HG03066 (cell line): ENCODE results near the gene SYCP3.

Experiments used
- ATAC-seq: cut with Tn5 transposase; IDR thresholded peaks from one replicate; pipeline ENCODE4 v1.9.1; 2021; ENCODE audit warnings: low read depth; ENCODE audit not compliant: unreplicated experiment

Gene SYCP3

DNA sequence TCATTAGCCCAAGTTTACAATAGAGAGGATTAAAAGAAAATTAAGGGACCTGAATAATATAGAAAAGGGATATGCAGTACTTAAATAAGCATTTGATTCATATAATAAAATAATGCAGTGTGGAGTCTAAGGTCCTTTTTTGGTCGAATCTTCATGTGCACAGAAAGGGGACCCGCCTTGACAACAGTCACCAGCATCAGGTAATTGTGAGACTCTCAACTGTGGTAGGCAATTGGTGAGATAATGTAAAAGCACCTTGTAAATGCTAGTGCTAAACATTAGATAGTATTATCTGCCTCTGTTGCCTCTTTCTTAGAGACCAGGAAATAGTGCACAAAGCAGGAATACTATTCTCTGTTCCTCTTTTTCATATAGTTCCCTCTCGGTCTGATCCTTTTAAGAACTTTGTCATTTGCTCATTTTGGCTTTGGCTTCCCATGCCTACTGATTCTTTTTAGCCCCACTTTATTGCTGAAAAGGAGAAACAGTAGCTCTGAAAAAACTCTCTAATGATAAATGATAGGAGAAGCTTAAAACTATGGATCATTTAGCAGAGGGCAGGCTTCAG lies 24.3 kb downstream of the SYCP3 start:
- ATAC-seq = no peak

GRCh38 chr12:101713930-101714329 lies 25.3 kb downstream of the SYCP3 start:
- ATAC-seq = no peak

- ATAC-seq = no peak
These were observed 26.1 kb downstream of the SYCP3 start for GRCh38 chr12:101713059-101713682.

GRCh38 chr12:101710288-101710687 lies 29.0 kb downstream of the SYCP3 start:
- no peak for ATAC-seq

GRCh38 chr12:101707131-101707782 lies 32.0 kb downstream of the SYCP3 start:
- ATAC-seq = no peak

DNA sequence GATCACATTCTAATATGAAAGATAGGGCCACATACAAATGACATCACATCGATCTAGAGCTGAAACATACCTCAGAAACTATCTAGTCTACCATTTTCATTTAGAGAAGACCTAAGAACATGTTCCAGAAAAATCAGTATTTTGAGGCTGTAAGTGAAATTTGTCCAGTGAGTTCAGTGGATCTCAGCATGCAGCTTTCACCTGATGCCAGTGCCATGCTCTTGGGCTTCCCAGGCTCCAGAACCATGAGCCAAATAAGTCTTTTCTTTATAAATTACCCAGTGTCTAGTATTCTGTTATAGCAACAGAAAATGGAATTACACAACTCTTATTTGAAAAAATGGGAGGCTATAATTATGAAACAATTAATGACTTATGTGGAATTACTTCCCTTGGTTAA lies 32.9 kb downstream of the SYCP3 start:
- no peak for ATAC-seq

DNA sequence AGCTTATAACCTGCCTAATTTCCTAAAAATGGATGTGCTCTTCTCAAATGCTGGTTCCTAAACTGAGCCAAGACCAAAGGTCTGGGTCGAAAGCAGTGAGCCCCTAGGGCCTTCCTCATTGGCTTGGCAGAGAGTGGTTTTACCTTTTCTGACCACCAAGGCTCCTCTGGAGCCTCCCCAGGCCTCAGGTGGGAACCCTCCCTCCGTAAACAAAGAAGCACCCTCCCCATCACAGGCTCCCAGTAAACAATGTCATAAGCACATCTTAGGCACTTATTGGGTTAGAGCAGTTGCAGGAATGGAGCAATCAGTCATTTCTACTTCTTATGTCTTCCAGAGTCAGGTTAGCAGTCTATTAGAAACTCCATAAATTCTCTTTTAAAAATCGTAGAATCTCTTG lies 35.8 kb downstream of the SYCP3 start:
- ATAC-seq = no peak

GRCh38 chr12:101700299-101700820 lies 38.9 kb downstream of the SYCP3 start:
- no peak for ATAC-seq

GRCh38 chr12:101698800-101699347 lies 40.4 kb downstream of the SYCP3 start:
- no peak for ATAC-seq

GRCh38 chr12:101697930-101698799 lies 41.1 kb downstream of the SYCP3 start:
- ATAC-seq = peak; percentile 31

DNA sequence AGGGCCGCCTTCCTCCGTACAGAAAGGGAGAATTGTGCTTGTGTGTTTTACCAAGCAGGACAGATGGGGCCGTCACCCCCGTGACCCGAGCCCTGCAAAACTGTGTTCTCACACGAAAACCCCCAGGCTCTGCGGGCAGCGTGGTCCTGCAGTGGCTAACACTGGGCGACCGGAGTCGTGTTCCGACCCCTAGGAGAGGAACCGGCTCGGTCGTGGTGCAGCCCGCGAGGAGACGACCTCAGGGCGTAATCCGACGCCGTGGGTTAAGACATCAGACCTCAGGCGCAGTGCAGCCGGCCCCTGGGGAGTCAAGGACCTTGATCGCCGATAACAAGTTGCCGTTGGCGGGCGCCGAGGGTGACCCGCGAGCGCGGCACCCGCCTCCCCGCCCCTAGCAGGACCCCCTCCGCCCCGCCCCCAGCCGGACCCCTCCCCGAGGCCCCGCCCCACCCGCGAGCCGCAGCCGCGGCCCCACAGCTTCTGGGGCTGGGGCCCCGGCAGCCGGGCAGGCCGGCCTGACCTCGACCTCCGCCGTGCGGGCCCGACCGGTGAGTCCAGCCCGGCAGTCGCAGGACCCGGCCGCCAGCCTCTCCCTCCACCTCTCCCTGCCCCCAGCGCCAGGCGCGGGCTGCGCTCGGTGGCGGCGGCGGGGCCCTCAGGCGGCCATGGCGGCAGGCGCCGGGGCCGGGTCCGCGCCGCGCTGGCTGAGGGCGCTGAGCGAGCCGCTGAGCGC lies 41.9 kb downstream of the SYCP3 start, which contains the start of gene CHPT1:
Gene CHPT1 (plus strand): TSS at position 444 of the 733 bp plus-strand sequence. CDS start 222 bp downstream, at position 666.
- ATAC-seq = peak; percentile 57

DNA sequence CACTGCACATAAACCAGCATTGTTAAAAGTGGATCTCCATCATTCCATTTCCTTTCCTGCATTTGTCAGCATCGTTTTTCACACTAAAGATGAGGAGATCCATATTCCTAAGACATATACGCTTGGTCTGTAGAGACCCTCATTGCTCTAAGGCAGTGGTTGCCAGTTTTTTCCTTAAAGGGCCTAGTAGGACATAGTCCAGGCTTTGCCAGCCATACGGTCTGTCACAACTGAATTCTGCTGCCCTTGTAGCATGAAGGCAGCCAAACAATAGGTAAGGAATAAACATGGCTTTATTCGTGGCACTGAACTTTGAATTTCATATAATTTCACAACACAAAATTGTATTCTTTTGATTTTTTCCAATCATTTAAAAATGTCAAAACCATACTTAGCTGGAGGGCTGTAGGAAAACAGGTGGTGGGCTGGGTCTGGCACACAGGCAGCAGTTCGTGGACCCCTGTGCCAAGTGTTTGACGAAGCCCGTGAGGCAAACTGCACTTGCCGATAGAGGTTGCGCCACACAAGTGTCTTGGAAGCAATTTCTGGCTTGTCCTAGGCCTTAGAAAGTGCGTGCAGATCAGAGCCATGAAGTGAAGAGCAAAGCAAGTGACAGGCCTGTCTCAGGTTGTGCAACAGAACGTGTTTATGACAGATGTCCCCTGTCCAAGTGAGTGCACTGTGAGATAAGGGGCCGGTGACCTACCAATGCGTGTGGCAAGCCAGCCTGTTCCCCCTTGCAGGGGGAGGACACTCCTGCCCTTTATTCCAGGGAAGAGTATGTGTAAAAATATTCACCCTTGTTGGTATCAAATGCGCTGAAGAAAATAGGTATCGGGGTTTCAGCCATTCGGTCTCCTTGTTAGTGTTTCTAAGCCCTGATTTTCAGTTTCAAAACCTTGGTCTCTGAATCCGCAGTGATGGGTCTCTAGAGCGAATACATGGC lies 42.7 kb downstream of the SYCP3 start:
- peak; percentile 36 for ATAC-seq

DNA sequence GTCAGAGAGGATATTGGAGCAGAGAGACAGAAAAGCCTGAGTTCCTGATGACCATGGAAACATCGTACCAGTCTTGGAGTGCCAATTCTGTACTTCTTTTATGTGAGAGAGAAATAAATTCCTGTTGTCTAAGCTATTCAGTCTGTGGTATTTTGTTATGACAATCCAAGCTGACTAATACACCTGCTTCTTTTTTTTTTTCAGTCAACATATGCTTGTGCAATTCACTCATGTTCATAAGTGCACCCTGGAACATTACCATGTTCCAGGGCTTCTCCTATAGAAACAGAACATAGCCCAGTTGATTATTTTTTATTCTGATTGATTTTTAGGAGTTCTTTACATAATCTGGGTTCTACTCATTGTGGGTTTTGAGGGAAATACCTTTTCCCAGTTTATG lies 43.6 kb downstream of the SYCP3 start:
- no peak for ATAC-seq

GRCh38 chr12:101694986-101695385 lies 44.3 kb downstream of the SYCP3 start:
- ATAC-seq = no peak

- ATAC-seq = no peak
These were observed 44.9 kb downstream of the SYCP3 start for GRCh38 chr12:101694297-101694848.

GRCh38 chr12:101691503-101692096 lies 47.7 kb downstream of the SYCP3 start:
- ATAC-seq = no peak

GRCh38 chr12:101690544-101691098 lies 48.6 kb downstream of the SYCP3 start:
- ATAC-seq = no peak

DNA sequence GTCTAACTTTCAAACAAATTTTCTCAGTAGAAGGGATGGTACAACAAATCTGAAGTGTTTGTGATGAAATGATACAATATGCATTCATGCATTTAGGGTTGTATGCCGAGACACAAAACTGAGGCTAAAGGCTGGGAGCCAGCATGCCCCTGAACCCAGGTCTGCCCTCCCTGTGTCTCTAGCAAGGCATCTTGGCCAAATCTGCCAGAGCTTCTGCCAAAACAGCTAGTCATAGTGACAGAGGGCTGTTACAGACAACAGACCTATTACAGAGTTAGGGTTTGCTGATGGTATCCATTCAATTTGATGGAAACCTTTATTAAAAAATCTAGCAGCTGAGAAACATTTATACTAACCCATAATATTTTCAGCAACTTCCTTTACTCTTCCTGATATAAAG lies 53.1 kb downstream of the SYCP3 start:
- ATAC-seq = no peak
